ENCODE data around the gene CCDC66. TPM values are rescaled to one million over a fixed set of nuclear protein-coding genes. Genes with fewer than 3 reads are reported as not detected.
"Not testable (repeated sequence)": the region's sequence is repeated elsewhere in the genome, so short reads cannot be mapped to it uniquely, and the experiment has no call there.

Gene CCDC66
- total RNA-seq, result 54.3 TPM

GRCh38 chr3:56556908-56557830 is at the start of gene CCDC66:
TSS of gene CCDC66 (plus strand) at chr3:56557175. CDS start at chr3:56557243, 68 bp downstream.
- peaks cover 0 to 9% (median 4%) of the 10 kb centered on the region in 3 donors for H3K36me3 ChIP-seq (ENCODE audit: control insufficient read depth in 3 of 3, insufficient read depth in 3 of 3, low read length in 3 of 3)
- H3K9ac ChIP-seq (ENCODE audit: low read depth in 1 of 3, low read length in 3 of 3), result peak within 1 kb of the TSS; percentile 80 to 95 (median 91)
- no peaks in the 10 kb centered on the region for H3K27me3 ChIP-seq (ENCODE audit: control insufficient read depth in 3 of 3, insufficient read depth in 3 of 3, low read length in 3 of 3)

GRCh38 chr3:56519641-56520040 is 37.3 kb upstream of the CCDC66 start:
- Histone ChIP-seq H3K9me3 (ENCODE audit: control insufficient read depth in 3 of 3, low read length in 3 of 3) (no peaks in the 10 kb centered on the region), H3K4me3 (ENCODE audit: low read length in 3 of 3) (no peak overlapping the region), H3K4me1 (ENCODE audit: control insufficient read depth in 3 of 3, insufficient read depth in 3 of 3, low read length in 3 of 3) (no peaks in the 10 kb centered on the region), H3K27me3 (ENCODE audit: control insufficient read depth in 3 of 3, insufficient read depth in 3 of 3, low read length in 3 of 3) (no peaks in the 10 kb centered on the region), H3K9ac (ENCODE audit: low read depth in 1 of 3, low read length in 3 of 3) (no peak overlapping the region), H3K27ac (ENCODE audit: low read depth, low read length) (no peak overlapping the region), H3K36me3 (ENCODE audit: control insufficient read depth in 3 of 3, insufficient read depth in 3 of 3, low read length in 3 of 3) (no peaks in the 10 kb centered on the region)

More at GRCh38 chr3:56556908-56557830, at the start of gene CCDC66:
- H3K9me3 ChIP-seq (ENCODE audit: control insufficient read depth in 3 of 3, low read length in 3 of 3), result no peaks in the 10 kb centered on the region
- H3K4me3 ChIP-seq (ENCODE audit: low read length in 3 of 3), result peak within 1 kb of the TSS; percentile 90 to 99 (median 94)
- peak within 1 kb of the TSS; percentile 75 for H3K27ac ChIP-seq (ENCODE audit: low read depth, low read length)
- H3K4me1 ChIP-seq (ENCODE audit: control insufficient read depth in 3 of 3, insufficient read depth in 3 of 3, low read length in 3 of 3), result peaks cover 7 to 8% (median 7%) of the 10 kb centered on the region in 3 donors

- Histone ChIP-seq H3K4me1 (ENCODE audit: control insufficient read depth in 3 of 3, insufficient read depth in 3 of 3, low read length in 3 of 3) (no peaks in the 10 kb centered on the region), H3K36me3 (ENCODE audit: control insufficient read depth in 3 of 3, insufficient read depth in 3 of 3, low read length in 3 of 3) (no peaks in the 10 kb centered on the region), H3K9me3 (ENCODE audit: control insufficient read depth in 3 of 3, low read length in 3 of 3) (no peaks in the 10 kb centered on the region), H3K27me3 (ENCODE audit: control insufficient read depth in 3 of 3, insufficient read depth in 3 of 3, low read length in 3 of 3) (no peaks in the 10 kb centered on the region), H3K27ac (ENCODE audit: low read depth, low read length) (no peak overlapping the region), H3K4me3 (ENCODE audit: low read length in 3 of 3) (no peak overlapping the region), H3K9ac (ENCODE audit: low read depth in 1 of 3, low read length in 3 of 3) (no peak overlapping the region)
These were observed 34.6 kb upstream of the CCDC66 start for GRCh38 chr3:56522374-56522773.

GRCh38 chr3:56525291-56525690 is 31.7 kb upstream of the CCDC66 start:
- Histone ChIP-seq H3K27me3 (ENCODE audit: control insufficient read depth in 3 of 3, insufficient read depth in 3 of 3, low read length in 3 of 3) (no peaks in the 10 kb centered on the region), H3K4me3 (ENCODE audit: low read length in 3 of 3) (no peak overlapping the region), H3K4me1 (ENCODE audit: control insufficient read depth in 3 of 3, insufficient read depth in 3 of 3, low read length in 3 of 3) (no peaks in the 10 kb centered on the region), H3K27ac (ENCODE audit: low read depth, low read length) (no peak overlapping the region), H3K9ac (ENCODE audit: low read depth in 1 of 3, low read length in 3 of 3) (no peak overlapping the region), H3K9me3 (ENCODE audit: control insufficient read depth in 3 of 3, low read length in 3 of 3) (no peaks in the 10 kb centered on the region), H3K36me3 (ENCODE audit: control insufficient read depth in 3 of 3, insufficient read depth in 3 of 3, low read length in 3 of 3) (no peaks in the 10 kb centered on the region)

GRCh38 chr3:56536735-56537134 is 20.2 kb upstream of the CCDC66 start:
- Histone ChIP-seq H3K9ac (ENCODE audit: low read depth in 1 of 3, low read length in 3 of 3) (no peak overlapping the region), H3K27ac (ENCODE audit: low read depth, low read length) (no peak overlapping the region), H3K36me3 (ENCODE audit: control insufficient read depth in 3 of 3, insufficient read depth in 3 of 3, low read length in 3 of 3) (no peaks in the 10 kb centered on the region), H3K27me3 (ENCODE audit: control insufficient read depth in 3 of 3, insufficient read depth in 3 of 3, low read length in 3 of 3) (no peaks in the 10 kb centered on the region), H3K9me3 (ENCODE audit: control insufficient read depth in 3 of 3, low read length in 3 of 3) (peaks cover 0 to 5% (median 0%) of the 10 kb centered on the region in 3 donors), H3K4me3 (ENCODE audit: low read length in 3 of 3) (no peak overlapping the region), H3K4me1 (ENCODE audit: control insufficient read depth in 3 of 3, insufficient read depth in 3 of 3, low read length in 3 of 3) (no peaks in the 10 kb centered on the region)

- Histone ChIP-seq H3K36me3 (ENCODE audit: control insufficient read depth in 3 of 3, insufficient read depth in 3 of 3, low read length in 3 of 3) (no peaks in the 10 kb centered on the region), H3K9me3 (ENCODE audit: control insufficient read depth in 3 of 3, low read length in 3 of 3) (no peaks in the 10 kb centered on the region), H3K27me3 (ENCODE audit: control insufficient read depth in 3 of 3, insufficient read depth in 3 of 3, low read length in 3 of 3) (peaks cover 0 to 2% (median 0%) of the 10 kb centered on the region in 3 donors)
These were observed 9.5 kb upstream of the CCDC66 start for GRCh38 chr3:56547486-56547885.

GRCh38 chr3:56557831-56558170 is 826 bp downstream of the CCDC66 start:
- Histone ChIP-seq H3K4me1 (ENCODE audit: control insufficient read depth in 3 of 3, insufficient read depth in 3 of 3, low read length in 3 of 3) (peaks cover 7 to 8% (median 7%) of the 10 kb centered on the region in 3 donors), H3K27me3 (ENCODE audit: control insufficient read depth in 3 of 3, insufficient read depth in 3 of 3, low read length in 3 of 3) (no peaks in the 10 kb centered on the region), H3K36me3 (ENCODE audit: control insufficient read depth in 3 of 3, insufficient read depth in 3 of 3, low read length in 3 of 3) (peaks cover 0 to 9% (median 4%) of the 10 kb centered on the region in 3 donors), H3K27ac (ENCODE audit: low read depth, low read length) (no peak overlapping the region), H3K9ac (ENCODE audit: low read depth in 1 of 3, low read length in 3 of 3) (peak overlapping the region; percentile 80 to 95 (median 91)), H3K4me3 (ENCODE audit: low read length in 3 of 3) (peak overlapping the region; percentile 90 to 99 (median 94)), H3K9me3 (ENCODE audit: control insufficient read depth in 3 of 3, low read length in 3 of 3) (no peaks in the 10 kb centered on the region)

More at GRCh38 chr3:56547486-56547885, 9.5 kb upstream of the CCDC66 start:
- H3K4me3 ChIP-seq (ENCODE audit: low read length in 3 of 3), result no peak overlapping the region
- H3K9ac ChIP-seq (ENCODE audit: low read depth in 1 of 3, low read length in 3 of 3), result no peak overlapping the region
- H3K4me1 ChIP-seq (ENCODE audit: control insufficient read depth in 3 of 3, insufficient read depth in 3 of 3, low read length in 3 of 3), result no peaks in the 10 kb centered on the region
- no peak overlapping the region for H3K27ac ChIP-seq (ENCODE audit: low read depth, low read length)

- no peak overlapping the region for H3K9ac ChIP-seq (ENCODE audit: low read depth in 1 of 3, low read length in 3 of 3)
- no peak overlapping the region for H3K4me3 ChIP-seq (ENCODE audit: low read length in 3 of 3)
- H3K9me3 ChIP-seq (ENCODE audit: control insufficient read depth in 3 of 3, low read length in 3 of 3), result no peaks in the 10 kb centered on the region
- peaks cover 9 to 36% (median 30%) of the 10 kb centered on the region in 3 donors for H3K36me3 ChIP-seq (ENCODE audit: control insufficient read depth in 3 of 3, insufficient read depth in 3 of 3, low read length in 3 of 3)
- no peaks in the 10 kb centered on the region for H3K4me1 ChIP-seq (ENCODE audit: control insufficient read depth in 3 of 3, insufficient read depth in 3 of 3, low read length in 3 of 3)
- no peak overlapping the region for H3K27ac ChIP-seq (ENCODE audit: low read depth, low read length)
- no peaks in the 10 kb centered on the region for H3K27me3 ChIP-seq (ENCODE audit: control insufficient read depth in 3 of 3, insufficient read depth in 3 of 3, low read length in 3 of 3)
These were observed 16.5 kb downstream of the CCDC66 start for GRCh38 chr3:56573501-56573900.

GRCh38 chr3:56581941-56582340 is 25.0 kb downstream of the CCDC66 start:
- H3K27me3 ChIP-seq (ENCODE audit: control insufficient read depth in 3 of 3, insufficient read depth in 3 of 3, low read length in 3 of 3); H3K9ac ChIP-seq (ENCODE audit: low read depth in 1 of 3, low read length in 3 of 3); H3K9me3 ChIP-seq (ENCODE audit: control insufficient read depth in 3 of 3, low read length in 3 of 3); H3K4me1 ChIP-seq (ENCODE audit: control insufficient read depth in 3 of 3, insufficient read depth in 3 of 3, low read length in 3 of 3); H3K27ac ChIP-seq (ENCODE audit: low read depth, low read length); H3K36me3 ChIP-seq (ENCODE audit: control insufficient read depth in 3 of 3, insufficient read depth in 3 of 3, low read length in 3 of 3); H3K4me3 ChIP-seq (ENCODE audit: low read length in 3 of 3): not testable (repeated sequence)

GRCh38 chr3:56584275-56584674 is 27.3 kb downstream of the CCDC66 start:
- H3K4me1 ChIP-seq (ENCODE audit: control insufficient read depth in 3 of 3, insufficient read depth in 3 of 3, low read length in 3 of 3); H3K9ac ChIP-seq (ENCODE audit: low read depth in 1 of 3, low read length in 3 of 3); H3K9me3 ChIP-seq (ENCODE audit: control insufficient read depth in 3 of 3, low read length in 3 of 3); H3K36me3 ChIP-seq (ENCODE audit: control insufficient read depth in 3 of 3, insufficient read depth in 3 of 3, low read length in 3 of 3); H3K27me3 ChIP-seq (ENCODE audit: control insufficient read depth in 3 of 3, insufficient read depth in 3 of 3, low read length in 3 of 3); H3K4me3 ChIP-seq (ENCODE audit: low read length in 3 of 3); H3K27ac ChIP-seq (ENCODE audit: low read depth, low read length): not testable (repeated sequence)

Data from skeletal muscle tissue (tissue), 4 donors.